DMS53 (cell line): ENCODE results near the gene EIF5A2.
"Not testable (repeated sequence)": the region's sequence is repeated elsewhere in the genome, so short reads cannot be mapped to it uniquely, and the experiment has no call there.

Experiments
- DNase-seq: peaks from one replicate; lab custom pipeline; 2025; lab: John Stamatoyannopoulos, UW

The EIF5A2 gene

DNA sequence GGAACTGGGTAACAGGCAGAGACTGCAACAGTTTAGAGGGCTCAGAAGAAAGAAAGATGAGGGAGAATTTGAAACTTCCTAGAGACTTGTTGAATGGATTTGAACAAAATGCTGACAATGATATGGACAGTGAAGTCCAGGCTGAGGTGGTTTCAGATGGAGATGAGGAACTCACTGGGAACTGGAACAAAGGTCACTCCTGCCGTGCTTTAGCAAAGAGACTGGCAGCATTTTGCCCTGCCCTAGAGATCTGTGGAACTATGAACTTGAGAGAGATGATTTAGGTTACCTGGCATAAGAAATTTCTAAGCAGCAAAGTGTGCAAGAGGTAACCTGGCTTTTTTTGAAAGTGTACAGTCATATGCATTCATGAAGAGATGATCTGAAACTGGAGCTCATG lies 11.7 kb downstream of the EIF5A2 start:
- DNase-seq, result no peak

GRCh38 chr3:170896333-170896732 lies 12.1 kb downstream of the EIF5A2 start:
- not testable (repeated sequence) for DNase-seq

- DNase-seq, result no peak
Measured at GRCh38 chr3:170893895-170894294, 14.5 kb downstream of the EIF5A2 start.

- DNase-seq, result no peak
Measured at GRCh38 chr3:170889630-170890029, 18.8 kb downstream of the EIF5A2 start.

GRCh38 chr3:170889132-170889531 lies 19.3 kb downstream of the EIF5A2 start:
- DNase-seq, result peak; percentile 4

DNA sequence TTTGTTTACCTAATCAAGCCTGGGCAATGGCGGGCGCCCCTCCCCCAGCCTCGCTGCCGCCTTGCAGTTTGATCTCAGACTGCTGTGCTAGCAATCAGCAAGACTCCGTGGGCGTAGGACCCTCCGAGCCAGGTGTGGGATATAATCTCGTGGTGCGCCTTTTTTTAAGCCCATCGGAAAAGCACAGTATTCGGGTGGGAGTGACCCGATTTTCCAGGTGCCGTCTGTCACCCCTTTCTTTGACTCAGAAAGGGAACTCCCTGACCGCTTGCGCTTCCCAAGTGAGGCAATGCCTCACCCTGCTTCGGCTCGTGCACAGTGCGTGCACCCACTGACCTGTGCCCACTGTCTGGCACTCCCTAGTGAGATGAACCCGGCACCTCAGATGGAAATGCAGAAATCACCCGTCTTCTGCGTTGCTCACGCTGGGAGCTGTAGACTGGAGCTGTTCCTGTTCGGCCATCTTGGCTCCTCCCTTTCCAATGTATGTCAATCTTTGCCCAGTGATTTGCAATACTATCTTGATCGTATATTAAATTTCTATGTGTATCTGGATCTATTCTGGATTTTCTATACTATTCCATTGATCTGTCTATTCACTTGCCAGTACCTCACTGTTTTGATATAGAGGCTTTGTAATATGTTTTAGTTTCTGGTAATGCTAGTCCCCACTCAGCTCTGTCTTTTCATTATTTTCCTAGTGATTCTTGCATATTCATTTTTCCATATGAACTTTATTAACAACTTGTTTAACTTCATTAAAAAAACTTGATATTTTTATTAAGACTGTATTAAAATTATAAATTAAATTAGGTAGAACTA lies 24.1 kb downstream of the EIF5A2 start:
- DNase-seq, result peak; percentile 29

DNA sequence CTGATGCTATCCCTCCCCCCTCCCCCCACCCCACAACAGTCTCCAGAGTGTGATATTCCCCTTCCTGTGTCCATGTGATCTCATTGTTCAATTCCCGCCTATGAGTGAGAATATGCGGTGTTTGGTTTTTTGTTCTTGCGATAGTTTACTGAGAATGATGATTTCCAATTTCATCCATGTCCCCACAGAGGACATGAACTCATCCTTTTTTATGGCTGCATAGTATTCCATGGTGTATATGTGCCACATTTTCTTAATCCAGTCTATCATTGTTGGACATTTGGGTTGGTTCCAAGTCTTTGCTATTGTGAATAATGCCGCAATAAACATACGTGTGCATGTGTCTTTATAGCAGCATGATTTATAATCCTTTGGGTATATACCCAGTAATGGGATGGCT lies 29.7 kb downstream of the EIF5A2 start:
- not testable (repeated sequence) for DNase-seq

GRCh38 chr3:170877311-170877710 lies 31.1 kb downstream of the EIF5A2 start:
- DNase-seq, result not testable (repeated sequence)

GRCh38 chr3:170876537-170876936 lies 31.9 kb downstream of the EIF5A2 start:
- no peak for DNase-seq

DNA sequence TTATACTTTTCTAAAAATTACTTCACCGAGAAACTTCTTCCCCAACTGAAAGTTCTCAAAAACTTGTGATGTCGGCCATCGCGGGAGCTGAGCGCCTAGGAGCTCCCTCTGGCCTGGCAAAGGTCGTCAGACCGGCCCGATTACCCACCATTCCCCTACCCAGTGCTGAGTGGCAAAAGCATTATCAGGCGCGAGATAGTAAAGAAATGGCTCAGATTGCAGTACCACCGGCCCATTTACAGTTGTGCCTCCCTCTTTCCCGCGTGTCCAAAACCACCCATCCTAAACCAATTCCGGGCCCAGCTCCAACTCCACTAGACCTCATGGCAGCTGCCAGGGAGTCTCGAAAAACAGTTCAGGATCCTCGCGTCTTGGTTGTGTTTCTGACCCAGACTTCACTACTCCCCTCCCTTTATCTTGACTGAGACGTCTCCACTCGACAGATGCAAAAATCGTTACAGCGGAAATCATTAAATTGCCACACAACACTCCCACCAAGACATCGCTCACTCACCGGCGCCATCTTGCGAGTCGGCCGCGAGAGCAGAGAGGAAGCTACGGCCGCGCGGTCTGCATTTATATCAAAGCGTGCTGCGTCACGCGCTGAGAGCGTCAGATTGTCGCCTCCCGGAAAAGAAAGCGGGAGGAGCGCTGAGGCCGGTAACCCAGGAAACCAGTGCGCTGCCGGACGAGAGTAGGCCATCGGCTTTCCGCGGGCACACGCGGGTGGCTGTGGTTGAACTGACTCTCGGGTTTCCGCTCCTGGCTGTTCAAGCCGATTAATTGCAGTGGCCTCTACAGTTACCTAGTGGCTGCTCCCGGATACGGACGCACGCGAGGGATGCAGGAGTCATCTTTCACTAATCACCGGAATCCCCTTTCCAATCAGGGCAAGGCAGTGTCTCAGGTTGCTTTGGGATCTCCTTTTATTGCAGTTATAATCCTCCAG lies 38.5 kb downstream of the EIF5A2 start, which contains the start of gene RPL22L1:
Gene RPL22L1 (minus strand): TSS at position 551 of the 949 bp plus-strand sequence. CDS start 28 bp downstream, at position 523.
- DNase-seq, result no peak

DNA sequence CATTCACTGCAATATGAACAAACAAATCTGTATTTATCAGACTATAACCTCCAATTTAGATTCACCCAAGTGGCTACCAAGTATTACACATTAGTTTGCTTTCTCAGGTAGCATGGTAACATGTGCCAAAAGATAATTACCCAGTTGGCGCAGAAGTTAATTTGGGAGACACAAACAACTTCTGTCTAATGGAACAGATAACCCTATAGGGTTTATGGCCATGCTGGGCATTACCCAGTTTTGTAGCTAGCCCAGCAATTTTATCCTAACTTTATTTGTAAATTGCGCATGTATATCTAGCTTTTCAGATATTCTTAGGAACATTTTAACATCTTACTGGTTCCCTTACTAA lies 39.2 kb downstream of the EIF5A2 start:
- no peak for DNase-seq

DNA sequence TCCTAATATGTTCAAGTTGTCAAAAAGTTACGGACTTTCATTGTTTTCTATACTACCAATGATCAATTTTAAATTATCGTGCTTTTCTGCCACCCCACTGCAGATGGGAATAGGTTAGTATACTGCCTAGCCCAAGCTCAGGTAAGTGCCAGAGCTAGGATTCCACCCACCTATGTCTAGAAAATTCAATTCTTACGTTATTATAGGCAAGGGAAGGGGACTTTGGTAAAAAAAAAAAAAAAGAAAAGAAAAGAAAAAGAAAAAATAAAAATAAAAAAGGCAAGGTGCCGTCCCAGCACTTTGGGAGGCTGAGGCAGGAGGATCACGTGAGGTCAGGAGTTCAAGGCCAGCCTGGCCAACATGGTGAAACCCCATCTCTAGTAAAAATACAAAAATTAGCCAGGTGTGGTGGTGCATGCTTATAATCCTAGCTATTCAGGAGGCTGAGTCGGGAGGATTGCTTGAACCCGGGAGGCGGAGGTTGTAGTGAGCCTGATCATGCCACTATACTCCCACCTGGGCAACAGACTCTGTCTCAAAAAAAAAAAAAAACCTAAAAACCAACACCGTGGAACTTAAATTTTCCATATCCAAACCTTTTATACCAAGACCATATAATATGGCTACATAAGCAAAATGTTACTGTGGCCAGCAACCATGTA lies 39.7 kb downstream of the EIF5A2 start:
- DNase-seq, result no peak

GRCh38 chr3:170867143-170867937 lies 41.1 kb downstream of the EIF5A2 start:
- DNase-seq, result no peak

DNA sequence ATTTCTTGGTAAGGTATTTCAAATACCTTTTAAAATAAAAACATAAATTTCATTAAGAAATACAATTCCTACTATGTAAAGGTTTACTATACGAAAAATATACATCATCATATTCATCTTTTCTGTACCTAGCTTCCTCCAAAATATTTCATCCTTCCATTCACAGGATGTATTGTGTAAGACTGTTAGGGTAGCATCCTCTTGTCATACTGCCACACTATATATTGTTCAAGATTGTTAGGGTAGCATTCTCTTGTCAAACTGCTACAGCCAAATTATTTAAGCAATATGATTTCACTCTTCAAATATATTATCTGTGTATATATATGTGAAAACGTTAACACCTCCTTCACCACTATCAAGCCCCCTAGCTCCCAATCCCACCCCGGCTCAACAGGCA lies 41.9 kb downstream of the EIF5A2 start:
- DNase-seq, result no peak

DNA sequence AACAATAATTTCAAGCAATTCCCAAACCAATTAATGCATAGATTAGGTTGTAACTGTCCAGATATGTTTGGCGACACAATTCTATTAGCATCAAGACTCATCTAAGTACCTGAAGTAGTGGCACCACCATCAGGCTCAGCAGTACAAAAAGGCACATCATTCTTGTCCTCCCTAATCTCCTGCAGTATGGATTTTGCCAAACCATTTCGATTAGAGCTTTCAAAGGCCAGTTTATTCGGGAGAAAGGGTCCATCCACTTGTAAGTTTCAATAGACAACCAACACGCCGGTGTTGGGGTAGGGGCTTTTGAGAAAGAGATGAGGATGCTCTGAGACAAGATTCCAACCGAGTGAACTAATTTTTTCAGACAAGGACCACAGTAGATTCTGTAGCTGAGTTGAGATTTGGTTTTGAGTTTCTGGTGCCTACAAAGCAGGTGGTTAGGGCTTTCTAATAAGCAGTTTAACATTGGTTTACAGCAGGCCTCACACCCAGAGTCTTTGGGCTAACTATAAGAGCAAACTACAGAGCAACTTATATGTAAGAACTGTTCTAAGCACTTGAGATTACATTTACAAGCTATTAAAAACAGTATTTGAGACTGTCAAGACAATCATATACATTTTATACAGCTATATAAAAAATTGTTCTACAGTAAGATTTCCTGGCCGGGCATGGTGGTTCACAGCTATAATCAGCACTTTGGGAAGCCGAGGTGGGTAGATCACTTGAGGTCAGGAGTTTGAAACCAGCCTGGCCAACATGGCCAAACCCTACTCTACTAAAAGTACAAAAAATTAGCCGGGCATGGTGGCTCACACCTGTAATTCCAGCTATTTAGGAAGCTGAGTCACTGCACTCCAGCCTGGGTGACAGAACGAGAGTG lies 43.0 kb downstream of the EIF5A2 start:
- DNase-seq, result no peak

DNA sequence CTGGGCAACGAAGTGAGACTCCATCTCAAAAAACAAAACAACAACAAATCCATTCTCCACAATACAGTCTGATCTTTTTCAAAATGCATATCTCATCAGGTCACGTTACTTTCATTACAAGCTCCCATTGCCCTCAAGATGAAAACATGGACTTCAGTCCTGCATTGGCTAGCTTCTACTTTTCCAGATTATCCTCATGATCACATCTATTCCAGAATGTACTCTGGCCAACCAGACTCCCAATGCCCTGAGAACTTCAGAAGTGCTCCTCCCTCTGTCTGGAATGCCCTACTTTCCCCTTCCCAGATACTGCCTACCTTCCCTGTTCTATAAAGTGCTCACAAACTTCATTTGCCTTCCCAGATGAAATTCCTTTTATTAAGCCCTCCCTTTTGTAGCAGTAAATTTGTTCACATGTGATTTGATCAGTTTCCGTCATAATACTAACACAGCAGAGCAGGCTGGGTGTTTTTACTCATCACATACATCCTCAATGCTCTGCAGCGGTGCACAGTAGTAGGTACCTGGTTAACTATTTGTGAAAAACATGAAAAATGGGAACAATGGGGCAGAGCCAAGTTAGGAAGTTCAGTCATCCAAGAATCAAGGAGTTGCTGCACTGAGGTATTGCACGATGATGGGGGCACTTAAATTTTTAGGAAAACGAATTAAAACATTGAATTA lies 43.8 kb downstream of the EIF5A2 start:
- no peak for DNase-seq

- no peak for DNase-seq
Measured at GRCh38 chr3:170863816-170864215, 44.6 kb downstream of the EIF5A2 start.

DNA sequence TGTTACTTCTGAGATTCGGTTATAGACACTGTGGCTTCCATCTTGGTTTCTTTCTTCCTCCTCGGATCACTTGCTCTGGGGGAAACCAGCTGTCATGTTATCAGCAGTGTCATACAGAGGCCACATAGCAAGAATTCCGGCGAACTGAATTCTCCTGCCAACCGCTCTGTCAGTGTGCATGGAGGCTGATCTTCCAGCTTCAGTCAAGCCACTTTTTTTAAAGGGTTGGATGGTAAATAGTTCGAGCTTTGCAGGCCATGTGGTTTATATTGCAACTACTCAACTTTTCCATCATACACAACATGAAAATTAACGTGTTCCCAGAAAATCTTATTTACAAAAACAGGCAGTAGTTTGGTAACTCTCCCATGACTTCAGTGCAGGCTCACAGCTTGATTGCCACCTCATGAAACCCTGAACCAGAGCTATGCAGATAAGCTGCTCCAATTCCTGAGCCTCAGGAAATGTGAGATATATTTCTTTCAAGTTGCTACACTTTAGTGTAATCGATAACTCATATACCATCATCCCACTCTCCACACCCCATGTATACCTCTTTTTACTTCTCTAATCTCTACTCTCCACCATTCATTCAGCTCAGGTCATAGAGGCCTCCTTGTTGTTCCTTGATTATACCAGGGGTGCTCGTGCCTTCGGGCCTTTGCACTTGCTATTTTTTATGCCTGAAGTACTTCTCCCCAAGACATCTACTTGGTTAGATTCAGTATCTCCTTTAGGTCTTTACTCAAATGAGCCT lies 45.6 kb downstream of the EIF5A2 start:
- DNase-seq, result no peak

DNA sequence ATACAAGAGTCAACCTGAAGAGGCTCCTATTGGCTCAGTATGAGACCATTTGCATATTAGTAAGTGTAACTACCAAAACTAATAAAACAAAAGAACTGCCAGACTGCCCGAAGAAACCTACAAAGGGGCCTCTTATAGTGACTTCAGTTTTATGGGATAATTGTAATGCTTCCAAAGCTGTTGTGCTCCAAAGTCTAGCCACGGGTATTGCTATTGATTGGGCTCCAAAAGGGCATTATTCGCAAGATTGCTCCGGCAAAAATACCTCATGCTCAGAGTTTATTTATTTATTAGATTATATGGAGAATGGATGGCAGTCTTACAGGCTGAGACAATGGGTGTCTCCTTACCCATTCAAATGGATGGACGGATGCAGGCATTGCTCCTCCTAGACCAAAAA lies 49.8 kb downstream of the EIF5A2 start:
- DNase-seq, result no peak
